ENCODE data around the gene CORIN. TPM values are rescaled to one million over a fixed set of nuclear protein-coding genes. Genes with fewer than 3 reads are reported as not detected.

The CORIN gene
- polyA plus RNA-seq, 1 donor from 2014 or later, result 0.25 TPM

GRCh38 chr4:47827343-47828047, 10.4 kb downstream of the CORIN start:
- no peaks in the 10 kb centered on the region for H3K9me2 ChIP-seq (ENCODE audit: insufficient read depth, low read length)
- H3K27ac ChIP-seq (ENCODE audit: low read length), result no peak overlapping the region
- no peaks in the 10 kb centered on the region for H3K79me2 ChIP-seq (replicated peaks; ENCODE audit: insufficient read depth, low read length)
- H3K4me2 ChIP-seq (ENCODE audit: low read length), result no peak overlapping the region
- H3K9me3 ChIP-seq (ENCODE audit: low read length), result no peaks in the 10 kb centered on the region
- H3F3A ChIP-seq (ENCODE audit: insufficient read depth, low read length, poor library complexity, severe bottlenecking), result no peaks in the 10 kb centered on the region
- no peak for TF ChIP-seq SMC3 (conservative IDR thresholded peaks at IDR 0.05; ENCODE audit: poor library complexity)
- TF ChIP-seq EZH2 (IDR thresholded peaks at IDR 0.05; ENCODE audit: borderline replicate concordance, insufficient read depth, low read length, poor library complexity, severe bottlenecking), result no peak
- TF ChIP-seq REST (IDR thresholded peaks at IDR 0.05; ENCODE audit: borderline replicate concordance), result no peak
- TF ChIP-seq RAD21 (conservative IDR thresholded peaks at IDR 0.05), result no peak
- TF ChIP-seq TAF1 (IDR thresholded peaks at IDR 0.05; ENCODE audit: low read depth), result no peak
- no peak for TF ChIP-seq MXI1 (conservative IDR thresholded peaks at IDR 0.05; ENCODE audit: poor library complexity, severe bottlenecking)
- TF ChIP-seq CTCF (IDR thresholded peaks at IDR 0.05; ENCODE audit: poor library complexity, severe bottlenecking), result no peak
- no peak for TF ChIP-seq EP300 (conservative IDR thresholded peaks at IDR 0.05; ENCODE audit: poor library complexity, severe bottlenecking)
- no peak for TF ChIP-seq POLR2AphosphoS5 (IDR thresholded peaks at IDR 0.05)
- H2AFZ ChIP-seq (ENCODE audit: low read depth, low read length), result no peak overlapping the region
- H3K9ac ChIP-seq (ENCODE audit: low read length), result no peak overlapping the region
- no peaks in the 10 kb centered on the region for H4K20me1 ChIP-seq (ENCODE audit: insufficient read depth)
- H3K4me3 ChIP-seq (ENCODE audit: low read length), result no peak overlapping the region
- H3K36me3 ChIP-seq (ENCODE audit: insufficient read depth, low read length), result no peaks in the 10 kb centered on the region
- no peaks in the 10 kb centered on the region for H3K27me3 ChIP-seq (ENCODE audit: insufficient read depth, low read depth, low read length)

GRCh38 chr4:47824840-47825239, 13.0 kb downstream of the CORIN start:
- H3K36me3 ChIP-seq (ENCODE audit: insufficient read depth, low read length), result no peaks in the 10 kb centered on the region
- H3K9me3 ChIP-seq (ENCODE audit: low read length), result no peaks in the 10 kb centered on the region
- no peaks in the 10 kb centered on the region for H3K27me3 ChIP-seq (ENCODE audit: insufficient read depth, low read depth, low read length)
- H3K9me2 ChIP-seq (ENCODE audit: insufficient read depth, low read length), result no peaks in the 10 kb centered on the region
- no peaks in the 10 kb centered on the region for H4K20me1 ChIP-seq (ENCODE audit: insufficient read depth)
- no peak overlapping the region for H3K9ac ChIP-seq (ENCODE audit: low read length)
- no peak overlapping the region for H3K4me2 ChIP-seq (ENCODE audit: low read length)
- TF ChIP-seq EP300 (conservative IDR thresholded peaks at IDR 0.05; ENCODE audit: poor library complexity, severe bottlenecking) (no peak), SMC3 (conservative IDR thresholded peaks at IDR 0.05; ENCODE audit: poor library complexity) (no peak), POLR2AphosphoS5 (IDR thresholded peaks at IDR 0.05) (no peak), REST (IDR thresholded peaks at IDR 0.05; ENCODE audit: borderline replicate concordance) (no peak), EZH2 (IDR thresholded peaks at IDR 0.05; ENCODE audit: borderline replicate concordance, insufficient read depth, low read length, poor library complexity, severe bottlenecking) (no peak), MXI1 (conservative IDR thresholded peaks at IDR 0.05; ENCODE audit: poor library complexity, severe bottlenecking) (no peak), CTCF (IDR thresholded peaks at IDR 0.05; ENCODE audit: poor library complexity, severe bottlenecking) (no peak), TAF1 (IDR thresholded peaks at IDR 0.05; ENCODE audit: low read depth) (no peak), RAD21 (conservative IDR thresholded peaks at IDR 0.05) (no peak)
- no peak overlapping the region for H2AFZ ChIP-seq (ENCODE audit: low read depth, low read length)
- H3K79me2 ChIP-seq (replicated peaks; ENCODE audit: insufficient read depth, low read length), result no peaks in the 10 kb centered on the region
- H3K27ac ChIP-seq (ENCODE audit: low read length), result no peak overlapping the region
- H3K4me3 ChIP-seq (ENCODE audit: low read length), result no peak overlapping the region
- H3F3A ChIP-seq (ENCODE audit: insufficient read depth, low read length, poor library complexity, severe bottlenecking), result no peaks in the 10 kb centered on the region
